Karpas-422 (cell line): ENCODE data around the gene ERICH6. TPM values are rescaled to one million over a fixed set of nuclear protein-coding genes. Genes with fewer than 3 reads are reported as not detected.

Experiments
- DNase-seq: peaks from one replicate; pipeline ENCODE4 v3.0.0-alpha.2; 2015
- H2AFZ ChIP-seq: fragments of 200-600 bp; sonication (generic); 2 replicates; pipeline ENCODE4 v1.6.1; 2014; ENCODE audit warnings: antibody characterized with exemption, low read length, mixed read lengths
- H3K27ac ChIP-seq: fragments of 200-600 bp; sonication (generic); 2 replicates; pipeline ENCODE4 v1.5.1; 2014; ENCODE audit warnings: mild to moderate bottlenecking, low read length, moderate library complexity
- H3K27me3 ChIP-seq: fragments of 200-600 bp; sonication (generic); 2 replicates; pipeline ENCODE4 v1.6.1; 2014; ENCODE audit warnings: low read length, mixed read lengths
- H3K36me3 ChIP-seq: fragments of 200-600 bp; sonication (generic); 2 replicates; pipeline ENCODE4 v1.6.1; 2014; ENCODE audit warnings: low read length, mixed read lengths; ENCODE audit not compliant: insufficient read depth
- H3K4me1 ChIP-seq: fragments of 200-600 bp; sonication (generic); 2 replicates; pipeline ENCODE4 v1.6.1; 2014; ENCODE audit warnings: mild to moderate bottlenecking, low read length, mixed read lengths
- H3K4me2 ChIP-seq: fragments of 200-600 bp; sonication (generic); 2 replicates; pipeline ENCODE4 v1.6.1; 2014; ENCODE audit warnings: low read length, low read depth, mild to moderate bottlenecking; ENCODE audit not compliant: poor library complexity, severe bottlenecking
- H3K4me3 ChIP-seq: fragments of 200-600 bp; sonication (generic); 2 replicates; pipeline ENCODE4 v1.5.1; 2014; ENCODE audit warnings: mild to moderate bottlenecking, antibody characterized with exemption, low read length, mixed read lengths
- H3K79me2 ChIP-seq: fragments of 200-600 bp; sonication (generic); 2 replicates; pipeline ENCODE4 v1.6.1; 2014; ENCODE audit warnings: mild to moderate bottlenecking, low read length, mixed read lengths
- H3K9ac ChIP-seq: fragments of 200-600 bp; sonication (generic); 2 replicates; pipeline ENCODE4 v1.6.0; 2014; ENCODE audit warnings: low read length
- H3K9me2 ChIP-seq: fragments of 200-600 bp; sonication (generic), shearing (Covaris generic); replicated peaks from 2 replicates; pipeline ENCODE4 v1.6.0; 2014; ENCODE audit warnings: mild to moderate bottlenecking, low read length, moderate library complexity; ENCODE audit not compliant: insufficient read depth
- H3K9me3 ChIP-seq: fragments of 300-700, 200-600 bp; sonication (generic); 2 replicates; pipeline ENCODE4 v1.6.1; 2014; ENCODE audit warnings: low read length, mixed read lengths
- H4K20me1 ChIP-seq: fragments of 200-600 bp; sonication (generic); 2 replicates; pipeline ENCODE4 v1.6.1; 2014; ENCODE audit warnings: mild to moderate bottlenecking, antibody characterized with exemption, low read length, low read depth; ENCODE audit not compliant: insufficient read depth
- total RNA-seq: library from RNA; depleted of rRNA; stranded (reverse); fragments of >200 nt; shearing (Covaris generic); gene quantifications from 2 replicates; pipeline ENCODE4 v1.2.3, GENCODE V29; 2014; ENCODE audit warnings: low replicate concordance

The ERICH6 gene
- total RNA-seq, 1 experiment from 2014 or later, result not detected

GRCh38 chr3:150682824-150683223, 20.9 kb downstream of the ERICH6 start:
- Histone ChIP-seq H3K36me3 (no peaks in the 10 kb centered on the region), H3K4me2 (no peak overlapping the region), H4K20me1 (no peaks in the 10 kb centered on the region), H3K9me2 (no peaks in the 10 kb centered on the region), H2AFZ (no peak overlapping the region), H3K27me3 (no peaks in the 10 kb centered on the region), H3K79me2 (no peaks in the 10 kb centered on the region), H3K4me1 (peaks cover 23% of the 10 kb centered on the region), H3K4me3 (no peak overlapping the region), H3K27ac (no peak overlapping the region), H3K9ac (no peak overlapping the region), H3K9me3 (no peaks in the 10 kb centered on the region)
- no peak for DNase-seq

GRCh38 chr3:150682279-150682678, 21.4 kb downstream of the ERICH6 start:
- Histone ChIP-seq H3K4me2 (no peak overlapping the region), H3K9ac (no peak overlapping the region), H3K4me1 (peaks cover 23% of the 10 kb centered on the region), H2AFZ (no peak overlapping the region), H3K27ac (no peak overlapping the region), H3K9me2 (no peaks in the 10 kb centered on the region), H4K20me1 (no peaks in the 10 kb centered on the region), H3K36me3 (no peaks in the 10 kb centered on the region), H3K79me2 (no peaks in the 10 kb centered on the region), H3K27me3 (no peaks in the 10 kb centered on the region), H3K9me3 (no peaks in the 10 kb centered on the region), H3K4me3 (no peak overlapping the region)
- DNase-seq, result no peak

- H4K20me1 ChIP-seq, result no peaks in the 10 kb centered on the region
- H3K4me1 ChIP-seq, result peaks cover 23% of the 10 kb centered on the region
- 0 out of 2 replicates have a peak overlapping the region, but pooled peaks have one; percentile 8 for H3K9ac ChIP-seq
- peak; percentile 77 for DNase-seq
- H3K9me3 ChIP-seq, result peaks cover 3% of the 10 kb centered on the region; the same call in 1 of the 2 replicates
- no peaks in the 10 kb centered on the region for H3K79me2 ChIP-seq
- H2AFZ ChIP-seq, result peak overlapping the region; percentile 69; the same call in 1 of the 2 replicates
- peak overlapping the region; percentile 55 for H3K4me2 ChIP-seq
- H3K27me3 ChIP-seq, result no peaks in the 10 kb centered on the region
- H3K4me3 ChIP-seq, result peak overlapping the region; percentile 41
- no peaks in the 10 kb centered on the region for H3K9me2 ChIP-seq
- H3K27ac ChIP-seq, result peak overlapping the region; percentile 43
- no peaks in the 10 kb centered on the region for H3K36me3 ChIP-seq
Measured at GRCh38 chr3:150681057-150681456, 22.7 kb downstream of the ERICH6 start.

- Histone ChIP-seq H3K79me2 (no peaks in the 10 kb centered on the region), H3K9ac (0 out of 2 replicates have a peak overlapping the region, but pooled peaks have one; percentile 8), H3K4me3 (peak overlapping the region; percentile 41), H3K4me1 (peaks cover 23% of the 10 kb centered on the region), H3K27ac (peak overlapping the region; percentile 43), H2AFZ (peak overlapping the region; percentile 69), H3K36me3 (no peaks in the 10 kb centered on the region), H3K9me3 (peaks cover 7% of the 10 kb centered on the region; the same call in 1 of the 2 replicates), H3K4me2 (peak overlapping the region; percentile 55), H3K27me3 (no peaks in the 10 kb centered on the region), H3K9me2 (no peaks in the 10 kb centered on the region), H4K20me1 (no peaks in the 10 kb centered on the region)
- no peak for DNase-seq
Measured at GRCh38 chr3:150680562-150680961, 23.2 kb downstream of the ERICH6 start.

GRCh38 chr3:150675587-150675986, 28.1 kb downstream of the ERICH6 start:
- Histone ChIP-seq H3K9ac (no peak overlapping the region), H3K27ac (no peak overlapping the region), H3K36me3 (no peaks in the 10 kb centered on the region), H3K79me2 (no peaks in the 10 kb centered on the region), H3K27me3 (no peaks in the 10 kb centered on the region), H3K4me3 (no peak overlapping the region), H2AFZ (no peak overlapping the region), H3K9me2 (no peaks in the 10 kb centered on the region), H4K20me1 (no peaks in the 10 kb centered on the region), H3K4me2 (no peak overlapping the region), H3K9me3 (peaks cover 8% of the 10 kb centered on the region; the same call in 1 of the 2 replicates), H3K4me1 (peaks cover 7% of the 10 kb centered on the region)
- no peak for DNase-seq

GRCh38 chr3:150673966-150674365, 29.8 kb downstream of the ERICH6 start:
- H2AFZ ChIP-seq, result no peak overlapping the region
- no peaks in the 10 kb centered on the region for H3K27me3 ChIP-seq
- H3K79me2 ChIP-seq, result no peaks in the 10 kb centered on the region
- no peaks in the 10 kb centered on the region for H4K20me1 ChIP-seq
- H3K36me3 ChIP-seq, result no peaks in the 10 kb centered on the region
- H3K4me2 ChIP-seq, result no peak overlapping the region
- no peaks in the 10 kb centered on the region for H3K4me1 ChIP-seq
- no peak overlapping the region for H3K27ac ChIP-seq
- H3K9ac ChIP-seq, result no peak overlapping the region
- no peaks in the 10 kb centered on the region for H3K9me2 ChIP-seq
- no peak for DNase-seq
- no peak overlapping the region for H3K4me3 ChIP-seq
- H3K9me3 ChIP-seq, result peaks cover 8% of the 10 kb centered on the region; the same call in 1 of the 2 replicates

- no peak overlapping the region for H3K4me2 ChIP-seq
- H2AFZ ChIP-seq, result no peak overlapping the region
- H3K4me3 ChIP-seq, result no peak overlapping the region
- no peaks in the 10 kb centered on the region for H3K9me3 ChIP-seq
- H3K36me3 ChIP-seq, result no peaks in the 10 kb centered on the region
- H3K27me3 ChIP-seq, result no peaks in the 10 kb centered on the region
- DNase-seq, result no peak
- no peaks in the 10 kb centered on the region for H4K20me1 ChIP-seq
- H3K4me1 ChIP-seq, result no peaks in the 10 kb centered on the region
- no peak overlapping the region for H3K9ac ChIP-seq
- H3K27ac ChIP-seq, result no peak overlapping the region
- H3K9me2 ChIP-seq, result no peaks in the 10 kb centered on the region
- H3K79me2 ChIP-seq, result no peaks in the 10 kb centered on the region
Measured at GRCh38 chr3:150666167-150666566, 37.6 kb downstream of the ERICH6 start.

- H3K36me3 ChIP-seq, result no peaks in the 10 kb centered on the region
- H3K27me3 ChIP-seq, result no peaks in the 10 kb centered on the region
- no peaks in the 10 kb centered on the region for H3K9me3 ChIP-seq
- no peak overlapping the region for H3K27ac ChIP-seq
- H2AFZ ChIP-seq, result no peak overlapping the region
- no peaks in the 10 kb centered on the region for H3K4me1 ChIP-seq
- no peaks in the 10 kb centered on the region for H4K20me1 ChIP-seq
- no peak overlapping the region for H3K4me3 ChIP-seq
- no peaks in the 10 kb centered on the region for H3K79me2 ChIP-seq
- no peaks in the 10 kb centered on the region for H3K9me2 ChIP-seq
- H3K9ac ChIP-seq, result no peak overlapping the region
- no peak overlapping the region for H3K4me2 ChIP-seq
- no peak for DNase-seq
Measured at GRCh38 chr3:150663461-150663860, 40.3 kb downstream of the ERICH6 start.
